GM12891 (cell line): Measurements from ENCODE around the gene PARD6A.

Experiments
- POLR2A ChIP-seq: IDR thresholded peaks from 2 replicates; pipeline ENCODE4 v1.6.1; 2011; ENCODE audit warnings: low read depth, low read length, control low read depth
- POLR2AphosphoS5 ChIP-seq: IDR thresholded peaks from 2 replicates; pipeline ENCODE4 v1.6.1; 2011; ENCODE audit warnings: low read depth, low read length, control low read depth
- POU2F2 ChIP-seq: IDR thresholded peaks from 2 replicates; pipeline ENCODE4 v1.6.1; 2011; ENCODE audit warnings: low read depth, mild to moderate bottlenecking, control low read depth, low read length, moderate library complexity
- TAF1 ChIP-seq: IDR thresholded peaks from 2 replicates; pipeline ENCODE4 v1.6.1; 2011; ENCODE audit warnings: low read depth, low read length, control low read depth

DNA sequence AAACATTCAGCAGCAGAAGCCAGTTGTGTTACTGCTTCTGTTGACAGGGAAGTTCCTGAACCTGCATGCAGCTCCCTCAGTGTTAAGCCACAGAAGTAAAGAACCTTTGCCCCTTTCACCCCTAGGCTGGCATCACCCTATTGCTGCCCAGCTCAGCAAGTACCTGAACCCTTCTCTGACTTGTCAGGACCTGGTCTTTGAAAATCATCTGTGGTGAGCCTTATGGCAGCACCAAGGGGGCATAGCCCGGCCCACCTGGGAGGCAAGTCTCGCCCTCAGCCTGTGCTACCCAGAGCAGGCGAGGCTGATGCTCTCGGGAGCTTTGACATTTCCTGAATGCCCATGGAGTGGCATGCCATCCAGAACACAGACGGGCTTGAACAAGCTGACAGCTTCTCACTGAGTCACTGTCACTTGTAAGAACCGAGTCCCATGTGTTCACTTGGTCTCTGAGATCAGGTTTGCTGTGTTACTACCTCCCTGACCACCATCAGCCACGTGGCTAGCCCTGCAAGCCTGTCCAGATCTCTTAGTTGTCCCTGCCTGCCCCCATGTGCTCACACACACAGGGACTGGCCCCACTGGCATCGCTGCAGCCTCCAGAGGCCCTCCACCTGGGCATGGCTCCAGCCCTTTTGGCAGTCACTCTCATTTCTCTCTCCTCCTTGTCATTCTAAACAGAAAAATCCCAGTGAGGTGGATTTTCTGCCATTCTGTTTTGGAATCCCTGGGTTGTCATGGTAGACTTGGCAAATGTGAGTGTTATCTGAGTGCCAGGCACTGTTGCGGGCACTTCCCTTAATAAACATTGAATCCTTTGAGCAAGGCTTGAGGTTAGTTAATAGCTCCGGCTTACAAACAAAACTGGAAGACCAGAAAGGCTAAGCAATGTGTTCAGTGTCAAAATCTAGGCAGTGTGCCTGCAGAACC, 18.7 kb upstream of the PARD6A start:
- TF ChIP-seq TAF1 = no peak
- TF ChIP-seq POLR2AphosphoS5 = no peak
- TF ChIP-seq POLR2A = no peak
- no peak for TF ChIP-seq POU2F2
